ENCODE data around the gene TUBB4B.
"Not testable (repeated sequence)": the region's sequence is repeated elsewhere in the genome, so short reads cannot be mapped to it uniquely, and the experiment has no call there.

The TUBB4B gene

DNA sequence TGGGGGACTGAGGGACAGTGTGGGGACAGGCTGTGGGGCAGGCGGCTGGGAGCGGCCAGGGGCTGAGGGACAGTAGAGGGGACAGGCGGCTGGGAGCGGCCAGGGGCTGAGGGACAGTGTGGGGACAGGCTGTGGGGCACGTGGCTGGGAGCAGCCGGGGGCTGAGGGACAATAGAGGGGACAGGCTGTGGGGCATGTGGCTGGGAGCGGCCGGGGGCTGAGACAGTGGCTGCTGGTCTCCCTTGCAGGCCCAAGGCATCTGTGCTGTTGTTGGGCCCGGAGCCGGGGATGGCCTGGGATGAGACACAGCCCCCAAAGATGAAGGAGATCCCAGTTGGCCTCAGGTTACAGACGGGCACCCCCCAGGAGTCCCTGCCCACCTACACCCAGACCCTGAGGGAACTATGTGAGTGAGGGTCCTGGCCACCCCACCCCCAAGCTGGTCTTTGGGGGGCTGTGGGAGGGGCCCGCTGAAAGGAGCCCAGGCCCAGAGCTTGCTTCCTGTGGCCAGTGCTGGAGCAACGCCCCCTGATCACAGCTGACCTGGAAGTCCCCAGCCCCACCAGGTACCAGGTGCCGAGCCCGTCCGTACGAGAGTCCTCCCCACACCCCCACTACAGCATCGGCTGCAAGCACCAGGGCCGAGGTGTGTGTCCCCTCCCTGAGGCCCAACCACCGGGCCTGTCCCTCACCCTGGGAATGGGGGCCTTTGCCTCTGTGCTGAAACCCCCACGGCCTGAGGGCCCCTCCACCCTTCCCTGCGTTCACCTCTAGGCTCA is 10.6 kb downstream of the TUBB4B start:
- DNase-seq (ENCODE audit: low spot score) (no peak), FAIRE-seq (no peak)

DNA sequence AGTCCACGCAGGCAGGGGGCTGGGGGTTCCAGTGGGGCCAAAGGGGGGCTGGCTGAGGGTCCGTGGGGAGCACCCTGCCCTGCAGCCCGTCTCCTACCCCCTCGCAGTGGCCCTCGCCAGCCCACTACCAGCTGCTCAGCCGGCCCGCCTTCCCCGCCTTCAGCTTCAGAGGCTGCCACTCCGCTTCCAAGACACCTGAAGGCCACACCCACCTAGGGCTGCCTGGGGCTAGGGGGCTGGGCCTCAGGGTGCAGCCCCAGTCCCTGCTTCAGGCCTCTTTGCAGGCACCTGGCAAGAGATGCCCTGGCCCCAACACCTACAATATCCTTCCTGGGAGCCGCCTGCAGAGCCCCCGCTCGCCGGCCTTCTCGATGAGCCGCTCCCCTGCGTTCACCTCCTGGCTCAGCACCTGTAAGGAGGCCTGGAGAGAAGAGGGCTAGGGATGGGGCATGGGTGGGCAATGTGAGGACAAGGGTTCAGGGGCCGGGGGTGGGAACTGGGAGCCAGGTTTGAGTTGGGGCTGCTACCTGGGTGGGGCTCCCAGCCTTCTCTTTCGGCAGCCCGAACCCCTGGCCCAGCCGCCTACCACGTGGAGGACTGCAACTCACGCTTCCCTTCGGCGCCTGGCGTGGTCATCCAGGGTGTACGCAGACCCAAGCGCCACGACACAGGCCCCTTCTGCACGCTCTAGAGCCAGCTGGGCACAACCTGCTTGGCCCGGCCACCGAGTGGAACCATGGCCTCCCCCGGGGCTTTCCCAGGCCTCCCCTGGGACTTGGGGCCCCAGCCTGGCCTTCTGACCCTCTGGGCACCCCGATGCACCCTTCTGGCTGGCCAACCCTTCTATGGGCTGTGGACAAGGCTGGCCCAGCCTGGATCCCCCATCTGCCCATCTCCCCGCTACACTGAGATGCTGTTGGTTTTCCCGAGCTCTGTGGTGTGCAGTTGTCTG is 11.7 kb downstream of the TUBB4B start:
- FAIRE-seq (no peak), DNase-seq (ENCODE audit: low spot score) (no peak)

- DNase-seq (ENCODE audit: low spot score) (peak; percentile 9), FAIRE-seq (no peak)
Observed at GRCh38 chr9:137253717-137254623, 12.9 kb downstream of the TUBB4B start.

DNA sequence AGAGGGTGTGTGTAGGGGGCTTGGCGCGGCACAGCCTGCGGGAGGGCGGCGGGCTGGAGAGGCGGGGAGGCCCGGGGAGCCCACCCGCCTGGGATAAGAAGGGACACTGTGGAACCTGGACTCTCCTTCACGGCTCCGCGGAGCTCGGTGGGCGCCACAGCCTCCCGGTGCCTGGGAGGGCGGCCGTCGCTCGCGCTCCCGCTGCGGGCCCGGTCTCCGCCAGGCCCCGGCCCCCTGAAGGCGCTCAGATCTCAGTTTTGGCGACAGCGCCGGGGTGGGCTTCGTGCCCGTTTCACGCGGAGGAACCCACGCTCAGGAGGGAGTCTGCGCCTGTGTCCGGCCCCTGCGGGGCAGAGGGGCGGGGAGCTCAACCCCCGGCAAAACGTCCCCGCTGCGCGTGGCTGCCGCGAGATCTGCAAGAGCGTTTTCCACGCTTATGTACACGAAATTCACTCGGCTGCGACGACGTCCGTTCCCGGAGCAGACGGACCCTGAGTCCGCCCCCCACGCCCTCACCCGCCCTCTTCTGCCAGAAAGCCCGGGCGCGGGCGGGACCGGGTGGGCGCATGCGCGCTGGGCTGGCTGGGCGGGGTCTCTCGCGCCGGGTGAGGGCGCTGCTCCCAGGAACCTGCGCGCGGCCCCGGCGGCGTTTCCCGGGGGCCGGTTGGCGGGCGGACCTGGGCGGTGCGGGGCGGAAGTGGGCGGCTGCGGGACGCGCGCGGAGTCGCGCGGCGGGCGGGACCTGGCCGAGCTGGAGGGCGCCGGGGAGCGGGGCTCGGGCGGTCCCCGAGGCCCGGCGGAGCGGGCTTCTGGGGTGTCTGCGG is 13.7 kb downstream of the TUBB4B start, which contains the start of gene NELFB:
Gene NELFB, plus strand, starts transcription at position 704 of the 824 bp plus-strand sequence.
- DNase-seq (ENCODE audit: low spot score): peak; percentile 82
- FAIRE-seq: no peak

DNA sequence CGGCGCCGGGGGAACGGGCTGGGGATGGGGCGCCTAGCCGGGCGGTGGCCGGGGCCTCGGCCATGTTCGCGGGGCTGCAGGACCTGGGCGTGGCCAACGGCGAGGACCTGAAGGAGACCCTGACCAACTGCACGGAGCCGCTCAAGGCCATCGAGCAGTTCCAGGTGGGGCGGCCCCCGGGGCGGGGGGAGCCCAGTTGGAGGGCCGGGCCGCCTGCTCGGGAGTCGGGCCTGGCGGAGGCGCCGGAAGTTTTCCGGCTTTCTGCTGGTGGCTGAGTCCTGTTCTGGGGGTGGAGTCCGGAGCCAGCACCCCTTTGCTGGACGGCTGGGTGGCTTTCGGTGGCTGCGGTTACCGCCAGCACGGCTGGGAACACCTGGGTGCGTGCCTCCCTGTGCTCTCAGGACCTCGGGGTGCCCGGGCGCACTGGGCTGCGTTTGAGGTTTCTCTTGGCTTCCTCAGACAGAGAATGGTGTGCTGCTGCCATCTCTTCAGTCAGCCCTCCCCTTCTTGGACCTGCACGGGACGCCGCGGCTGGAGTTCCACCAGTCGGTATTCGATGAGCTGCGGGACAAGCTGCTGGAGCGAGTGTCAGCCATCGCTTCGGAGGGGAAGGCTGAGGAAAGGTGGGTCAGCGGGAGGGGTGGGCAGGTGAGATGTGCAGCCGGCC is 14.5 kb downstream of the TUBB4B start:
- DNase-seq (ENCODE audit: low spot score) (peak; percentile 7), FAIRE-seq (no peak)

DNA sequence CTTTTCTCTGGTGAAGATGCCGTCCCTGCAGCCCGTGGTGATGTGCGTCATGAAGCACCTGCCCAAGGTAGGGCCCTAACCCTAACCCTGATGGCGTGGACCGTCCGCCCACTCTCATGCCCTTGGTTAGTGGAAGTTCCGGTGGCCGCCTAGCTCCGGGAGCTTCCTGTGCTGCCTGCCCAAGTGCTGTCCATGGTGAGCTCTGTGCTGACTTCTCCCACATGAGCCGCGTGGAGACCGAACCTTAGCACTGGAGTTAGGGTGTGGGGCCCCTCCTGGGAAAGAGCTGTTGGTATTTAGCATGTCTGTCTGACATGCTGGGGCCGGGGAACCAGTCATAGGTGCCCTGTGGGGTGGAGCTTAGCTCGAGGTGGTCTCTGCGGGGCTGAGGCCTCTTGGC is 15.3 kb downstream of the TUBB4B start:
- DNase-seq (ENCODE audit: low spot score) (no peak), FAIRE-seq (no peak)

- FAIRE-seq (no peak), DNase-seq (ENCODE audit: low spot score) (no peak)
Observed at GRCh38 chr9:137256856-137257255, 15.8 kb downstream of the TUBB4B start.

GRCh38 chr9:137262173-137262908 is 21.3 kb downstream of the TUBB4B start:
- not testable (repeated sequence) for DNase-seq (ENCODE audit: low spot score)
- peak; percentile 18 for FAIRE-seq

DNA sequence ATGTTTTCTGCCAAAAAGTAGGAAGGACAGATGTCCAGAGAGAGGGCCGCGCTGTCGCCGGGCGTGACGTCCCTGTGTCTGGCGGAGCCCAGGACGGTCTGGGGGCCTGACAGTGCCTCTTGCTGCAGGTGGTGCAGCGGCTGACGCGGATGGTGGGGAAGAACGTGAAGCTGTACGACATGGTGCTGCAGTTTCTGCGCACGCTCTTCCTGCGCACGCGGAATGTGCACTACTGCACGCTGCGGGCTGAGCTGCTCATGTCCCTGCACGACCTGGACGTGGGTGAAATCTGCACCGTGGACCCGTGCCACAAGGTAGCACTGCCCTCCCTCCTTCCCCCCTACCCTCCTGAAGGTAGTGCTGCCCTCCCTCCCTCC is 21.8 kb downstream of the TUBB4B start:
- FAIRE-seq (no peak), DNase-seq (ENCODE audit: low spot score) (no peak)

- no peak for DNase-seq (ENCODE audit: low spot score)
- FAIRE-seq: no peak
Observed at GRCh38 chr9:137263506-137263905, 22.4 kb downstream of the TUBB4B start.

DNA sequence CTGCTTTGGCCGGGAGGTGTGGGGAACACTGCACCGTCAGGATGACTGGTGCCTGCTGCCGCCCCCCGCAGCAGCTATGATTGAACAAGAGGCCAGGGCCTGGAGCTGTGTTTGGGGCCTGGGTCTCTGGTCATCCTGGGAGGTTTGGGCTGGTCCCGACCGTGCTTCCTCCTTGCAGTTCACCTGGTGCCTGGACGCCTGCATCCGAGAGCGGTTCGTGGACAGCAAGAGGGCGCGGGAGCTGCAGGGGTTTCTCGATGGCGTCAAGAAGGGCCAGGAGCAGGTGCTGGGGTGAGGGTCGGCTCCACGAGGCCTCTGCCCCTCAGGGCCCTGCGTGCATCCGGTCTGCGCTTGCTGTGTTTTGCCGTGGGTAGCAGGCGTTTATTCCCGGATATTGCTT is 23.0 kb downstream of the TUBB4B start:
- no peak for DNase-seq (ENCODE audit: low spot score)
- no peak for FAIRE-seq

DNA sequence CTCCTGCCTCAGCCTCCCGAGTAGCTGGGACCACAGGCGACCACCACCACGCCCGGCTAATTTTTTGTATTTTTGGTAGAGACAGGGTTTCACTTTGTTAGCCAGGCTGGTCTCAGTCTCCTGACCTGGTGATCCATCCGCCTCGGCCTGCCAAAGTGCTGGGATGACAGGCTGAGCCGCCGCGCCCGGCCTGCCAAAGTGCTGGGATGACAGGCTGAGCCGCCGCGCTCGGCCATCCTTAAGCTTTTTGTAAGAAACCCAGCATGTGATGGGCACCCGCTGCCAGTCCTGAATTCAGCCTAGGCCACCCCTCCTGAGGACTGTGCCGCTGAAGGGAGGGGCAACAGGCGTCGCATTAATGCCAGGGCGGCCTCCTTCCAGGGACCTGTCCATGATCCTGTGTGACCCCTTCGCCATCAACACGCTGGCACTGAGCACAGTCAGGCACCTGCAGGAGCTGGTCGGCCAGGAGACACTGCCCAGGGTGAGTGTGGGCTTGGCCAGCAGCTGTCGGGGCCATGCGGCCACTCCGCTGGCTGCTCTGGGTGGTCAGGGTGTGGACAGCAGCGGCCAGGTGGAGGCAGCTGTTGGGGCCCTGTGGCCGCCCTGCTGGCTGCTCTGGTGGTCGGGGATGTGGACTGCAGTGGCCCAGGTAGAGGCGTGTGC is 24.5 kb downstream of the TUBB4B start:
- DNase-seq (ENCODE audit: low spot score) (no peak), FAIRE-seq (no peak)

- FAIRE-seq (no peak), DNase-seq (ENCODE audit: low spot score) (no peak)
Observed at GRCh38 chr9:137266162-137266527, 25.1 kb downstream of the TUBB4B start.

DNA sequence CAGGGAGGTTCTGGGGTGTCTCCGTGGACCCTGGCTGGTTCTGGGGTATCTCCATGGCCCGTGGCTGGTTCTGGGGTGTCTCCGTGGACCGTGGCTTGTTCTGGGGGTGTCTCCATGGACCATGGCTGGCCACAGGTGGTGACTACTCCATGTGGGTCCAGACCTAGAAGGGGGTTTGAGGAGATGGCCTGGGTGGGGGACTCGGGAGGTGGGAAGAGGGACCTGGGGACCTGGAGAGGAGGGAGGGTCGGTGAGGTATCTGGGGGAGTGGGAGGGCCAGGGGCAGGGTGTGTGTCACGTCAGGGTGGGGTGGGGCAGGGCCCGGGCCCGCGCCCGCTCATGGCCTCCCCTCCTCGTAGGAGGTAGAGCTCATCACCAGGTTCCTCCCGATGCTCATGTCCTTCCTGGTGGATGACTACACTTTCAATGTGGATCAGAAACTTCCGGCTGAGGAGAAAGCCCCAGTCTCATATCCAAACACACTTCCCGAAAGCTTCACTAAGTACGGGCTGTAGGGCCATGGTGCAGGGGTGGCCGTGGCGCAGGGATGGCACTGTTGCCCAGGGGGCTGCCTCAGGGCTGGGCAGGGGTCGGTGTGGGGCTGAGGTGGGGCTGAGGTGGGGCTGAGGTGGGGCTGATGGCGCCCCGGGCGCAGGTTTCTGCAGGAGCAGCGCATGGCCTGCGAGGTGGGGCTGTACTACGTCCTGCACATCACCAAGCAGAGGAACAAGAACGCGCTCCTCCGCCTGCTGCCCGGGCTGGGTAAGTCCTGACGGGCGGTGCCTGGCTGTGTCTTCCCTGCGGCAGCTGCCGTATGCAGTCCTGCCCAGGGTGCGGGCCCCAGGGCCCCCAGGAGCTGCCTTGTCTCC is 25.7 kb downstream of the TUBB4B start:
- no peak for FAIRE-seq
- DNase-seq (ENCODE audit: low spot score): no peak

DNA sequence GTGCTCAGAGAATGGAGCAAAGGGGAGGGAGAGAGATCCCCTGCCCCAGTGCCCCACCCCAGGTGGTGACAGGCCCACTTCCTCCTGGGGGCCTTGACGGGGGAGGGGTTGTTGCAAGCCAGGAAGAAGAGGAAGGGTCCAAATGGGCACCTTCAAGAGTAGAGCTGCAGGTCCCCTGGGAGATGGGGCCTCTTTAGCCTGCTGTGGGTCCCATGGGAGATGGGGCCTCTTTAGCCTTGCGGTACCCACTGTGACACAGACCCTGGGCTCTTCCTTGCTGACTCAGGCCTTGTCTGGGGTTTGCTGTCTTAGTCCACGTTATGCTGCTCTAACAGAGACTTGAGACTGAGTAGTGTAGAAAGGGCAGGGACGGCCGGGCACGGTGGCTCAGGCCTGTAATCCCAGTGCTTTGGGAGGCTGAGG is 26.9 kb downstream of the TUBB4B start:
- no peak for DNase-seq (ENCODE audit: low spot score)

DNA sequence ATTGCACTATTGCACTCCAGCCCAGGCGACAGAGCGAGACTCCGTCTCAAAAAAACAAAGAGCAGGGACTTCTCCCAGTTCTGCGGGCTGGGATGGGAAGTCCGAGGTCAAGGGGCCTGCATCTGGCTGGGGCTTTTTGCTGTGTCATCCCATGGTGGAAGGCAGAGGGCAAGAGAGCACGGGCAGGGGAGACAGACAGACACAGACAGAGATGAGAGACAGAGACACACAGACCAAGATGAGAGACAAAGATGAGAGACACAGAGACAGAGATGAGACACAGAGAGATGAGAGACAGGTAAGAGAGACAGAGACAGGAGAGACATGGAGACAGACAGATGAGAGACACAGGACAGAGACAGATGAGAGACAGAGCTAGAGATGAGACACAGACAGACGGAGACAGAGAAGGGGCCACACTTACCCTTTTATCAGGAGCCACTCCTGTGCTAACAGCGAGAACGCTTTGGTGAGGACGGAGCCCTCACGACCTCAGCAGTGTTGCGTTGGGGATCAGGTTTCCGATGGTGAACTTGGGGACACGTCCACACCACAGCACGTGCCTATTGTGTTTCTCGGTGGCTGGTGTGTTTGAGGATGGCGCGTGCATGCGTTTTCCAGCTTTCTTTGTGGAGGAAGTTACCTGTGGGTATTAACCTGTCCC is 27.6 kb downstream of the TUBB4B start:
- FAIRE-seq (no peak), DNase-seq (ENCODE audit: low spot score) (no peak)

More for the DNA sequence above, 26.9 kb downstream of the TUBB4B start:
- no peak for FAIRE-seq

GRCh38 chr9:137269231-137269772 is 28.2 kb downstream of the TUBB4B start:
- DNase-seq (ENCODE audit: low spot score): no peak
- no peak for FAIRE-seq
